Astrocyte of the cerebellum (primary cell): ENCODE results near the gene SMIM10L1.

Experiments
- DNase-seq: peaks from one replicate; pipeline ENCODE4 v3.0.0-alpha.2; 2011; ENCODE audit warnings: low read depth
- H3K4me3 ChIP-seq: 2 replicates; pipeline ENCODE4 v1.5.1; 2011; ENCODE audit warnings: mild to moderate bottlenecking, low read depth, low read length, moderate library complexity
- in situ Hi-C: cut with HindIII; loops from 2 replicates; pipeline ENCODE4 v1.10.0; 2017; ENCODE audit warnings: low sequenced_read_pairs
- TF ChIP-seq, protein P1 (sequence below): IDR thresholded peaks from 2 replicates; pipeline ENCODE4 v1.5.1; 2012; ENCODE audit warnings: low read length, low read depth, moderate library complexity, mild to moderate bottlenecking; ENCODE audit errors: missing control alignments

The SMIM10L1 gene

DNA sequence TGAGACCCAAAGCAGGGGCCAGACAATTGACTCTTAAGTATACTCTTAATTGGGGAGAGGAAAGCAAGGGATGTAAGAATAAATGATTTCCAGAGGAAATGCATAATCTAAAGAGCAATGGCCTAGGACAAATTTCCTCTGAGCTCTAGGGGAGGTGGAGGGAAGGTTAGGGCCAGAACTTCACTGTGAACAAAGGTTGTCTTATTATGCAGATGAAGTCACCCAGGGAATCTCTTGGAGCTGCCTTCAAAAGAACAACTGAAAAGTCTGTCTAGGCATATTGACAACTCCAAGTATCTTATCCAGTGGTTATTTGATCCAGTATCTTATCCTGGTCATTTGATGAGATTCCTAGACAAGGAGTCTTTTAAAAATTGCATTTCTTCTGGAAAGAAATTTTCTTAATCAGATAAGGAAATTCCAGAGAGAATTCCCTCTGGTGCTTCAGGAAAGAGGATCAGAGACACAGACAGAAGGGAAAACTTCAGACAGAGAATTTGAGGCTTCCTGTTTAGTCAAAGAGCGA lies 16.5 kb upstream of the SMIM10L1 start:
- DNase-seq: no peak
- in situ Hi-C loops: no loop called here
- no peak overlapping the region for H3K4me3 ChIP-seq
- TF ChIP-seq, protein P1, sequence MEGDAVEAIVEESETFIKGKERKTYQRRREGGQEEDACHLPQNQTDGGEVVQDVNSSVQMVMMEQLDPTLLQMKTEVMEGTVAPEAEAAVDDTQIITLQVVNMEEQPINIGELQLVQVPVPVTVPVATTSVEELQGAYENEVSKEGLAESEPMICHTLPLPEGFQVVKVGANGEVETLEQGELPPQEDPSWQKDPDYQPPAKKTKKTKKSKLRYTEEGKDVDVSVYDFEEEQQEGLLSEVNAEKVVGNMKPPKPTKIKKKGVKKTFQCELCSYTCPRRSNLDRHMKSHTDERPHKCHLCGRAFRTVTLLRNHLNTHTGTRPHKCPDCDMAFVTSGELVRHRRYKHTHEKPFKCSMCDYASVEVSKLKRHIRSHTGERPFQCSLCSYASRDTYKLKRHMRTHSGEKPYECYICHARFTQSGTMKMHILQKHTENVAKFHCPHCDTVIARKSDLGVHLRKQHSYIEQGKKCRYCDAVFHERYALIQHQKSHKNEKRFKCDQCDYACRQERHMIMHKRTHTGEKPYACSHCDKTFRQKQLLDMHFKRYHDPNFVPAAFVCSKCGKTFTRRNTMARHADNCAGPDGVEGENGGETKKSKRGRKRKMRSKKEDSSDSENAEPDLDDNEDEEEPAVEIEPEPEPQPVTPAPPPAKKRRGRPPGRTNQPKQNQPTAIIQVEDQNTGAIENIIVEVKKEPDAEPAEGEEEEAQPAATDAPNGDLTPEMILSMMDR: no peak

DNA sequence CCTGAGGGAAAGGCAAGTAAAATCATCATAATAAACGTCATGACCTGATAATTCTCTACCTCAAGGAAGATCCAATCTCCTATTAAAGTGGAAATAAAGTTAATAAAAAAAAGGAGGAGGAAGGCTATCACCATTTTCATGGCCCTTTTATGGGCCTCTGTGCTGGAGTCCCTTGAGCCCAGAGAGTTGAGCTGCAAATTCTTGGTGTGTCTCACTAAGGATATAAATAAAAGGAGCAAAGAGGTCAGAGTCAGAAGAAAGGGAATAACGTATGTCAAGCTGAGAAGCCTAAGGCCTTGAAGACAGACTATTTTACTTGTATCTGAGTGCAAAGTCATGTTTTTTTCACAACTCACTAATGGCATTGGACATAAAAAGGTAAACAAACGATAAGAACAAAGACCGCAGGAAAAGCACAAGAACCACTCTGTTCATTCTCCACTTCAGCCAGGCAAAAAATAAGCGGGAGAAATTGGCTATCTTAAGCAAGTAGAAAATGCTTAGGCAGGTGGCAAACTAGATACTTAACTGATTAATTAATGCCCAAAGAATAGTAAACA lies 12.0 kb upstream of the SMIM10L1 start:
- H3K4me3 ChIP-seq: no peak overlapping the region
- TF ChIP-seq, protein P1: no peak
- DNase-seq: no peak
- in situ Hi-C loops: no loop called here

DNA sequence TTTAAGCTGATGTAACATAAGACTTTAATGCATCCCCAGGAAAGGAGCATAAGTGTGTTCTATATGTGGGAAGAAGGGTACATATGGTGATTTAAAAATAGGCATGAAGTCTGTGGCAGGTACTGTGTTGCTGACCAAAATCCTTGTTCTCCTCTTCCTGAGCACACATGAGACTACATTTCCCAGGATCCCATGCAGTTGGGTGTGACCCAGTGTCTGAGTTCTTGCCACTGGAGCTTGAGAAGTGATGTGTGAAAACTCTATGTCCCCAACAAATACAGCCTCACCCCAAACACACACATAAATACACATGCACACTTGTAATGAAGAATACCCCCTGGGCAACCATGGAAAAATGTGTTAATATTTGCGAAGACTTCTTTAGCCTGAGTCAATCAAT lies 8.5 kb upstream of the SMIM10L1 start:
- H3K4me3 ChIP-seq: no peak overlapping the region
- TF ChIP-seq, protein P1: no peak
- in situ Hi-C loops: no loop called here
- DNase-seq: no peak

DNA sequence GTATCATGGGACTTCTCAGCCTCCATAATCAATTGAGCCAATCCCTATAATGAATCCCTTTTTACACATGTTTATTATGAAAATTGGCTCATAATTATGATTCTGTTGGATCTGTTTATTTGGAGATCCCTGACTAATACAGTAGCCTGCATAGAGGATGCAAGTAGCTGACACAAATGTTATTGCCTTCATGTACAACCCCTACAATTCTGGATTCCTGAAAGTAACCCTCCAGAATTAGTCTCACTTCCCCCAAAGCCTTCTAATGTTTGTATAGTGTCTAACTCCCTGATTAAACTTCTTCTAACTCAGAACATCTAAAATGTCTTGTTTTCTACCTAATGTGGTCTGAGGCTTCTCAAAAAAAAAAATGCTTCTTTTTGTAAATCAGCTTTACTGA lies 6.6 kb upstream of the SMIM10L1 start:
- no peak overlapping the region for H3K4me3 ChIP-seq
- no peak for DNase-seq
- TF ChIP-seq, protein P1: no peak
- in situ Hi-C loops: no loop called here

DNA sequence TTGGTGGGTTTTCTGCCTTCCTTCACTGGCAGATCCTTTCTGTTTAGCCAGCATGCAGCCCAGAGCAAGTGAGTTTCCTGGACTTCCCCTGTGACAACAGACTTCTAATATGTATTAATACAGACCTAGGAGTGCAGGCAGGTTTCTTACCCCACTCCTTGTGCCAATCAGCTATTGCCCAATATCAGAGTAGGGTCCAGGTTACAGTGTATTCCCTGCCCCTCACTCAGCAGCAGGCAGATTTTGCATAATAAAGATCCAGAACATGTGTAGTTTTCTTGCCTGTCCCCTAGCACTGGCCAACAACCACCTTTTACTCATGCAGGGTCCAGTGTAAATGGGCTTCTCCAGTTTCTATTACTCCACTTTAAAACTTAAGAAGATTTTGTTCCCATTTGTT lies 4.7 kb upstream of the SMIM10L1 start:
- no peak for DNase-seq
- TF ChIP-seq, protein P1: no peak
- in situ Hi-C loops: no loop called here
- no peak overlapping the region for H3K4me3 ChIP-seq

DNA sequence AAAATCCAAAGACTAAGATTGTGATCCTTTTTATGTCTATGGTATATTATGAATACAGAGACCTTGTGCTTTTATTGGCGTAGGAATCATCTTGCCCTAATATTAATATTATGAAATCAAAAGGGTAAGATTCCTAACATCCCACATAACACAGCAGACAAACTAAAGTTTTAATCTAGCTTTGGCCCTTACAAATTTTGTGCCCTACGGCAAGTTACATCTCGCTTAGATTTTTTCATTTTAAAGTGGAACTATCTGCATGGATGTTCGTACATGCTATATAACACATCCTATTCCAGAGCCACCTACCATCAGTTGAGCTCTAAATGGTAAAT lies 217 bp upstream of the SMIM10L1 start:
- H3K4me3 ChIP-seq: peak overlapping the region; percentile 58
- DNase-seq: no peak
- in situ Hi-C loops: no loop called here
- TF ChIP-seq, protein P1: no peak
